ENCODE results near the gene KCP.

The KCP gene

DNA sequence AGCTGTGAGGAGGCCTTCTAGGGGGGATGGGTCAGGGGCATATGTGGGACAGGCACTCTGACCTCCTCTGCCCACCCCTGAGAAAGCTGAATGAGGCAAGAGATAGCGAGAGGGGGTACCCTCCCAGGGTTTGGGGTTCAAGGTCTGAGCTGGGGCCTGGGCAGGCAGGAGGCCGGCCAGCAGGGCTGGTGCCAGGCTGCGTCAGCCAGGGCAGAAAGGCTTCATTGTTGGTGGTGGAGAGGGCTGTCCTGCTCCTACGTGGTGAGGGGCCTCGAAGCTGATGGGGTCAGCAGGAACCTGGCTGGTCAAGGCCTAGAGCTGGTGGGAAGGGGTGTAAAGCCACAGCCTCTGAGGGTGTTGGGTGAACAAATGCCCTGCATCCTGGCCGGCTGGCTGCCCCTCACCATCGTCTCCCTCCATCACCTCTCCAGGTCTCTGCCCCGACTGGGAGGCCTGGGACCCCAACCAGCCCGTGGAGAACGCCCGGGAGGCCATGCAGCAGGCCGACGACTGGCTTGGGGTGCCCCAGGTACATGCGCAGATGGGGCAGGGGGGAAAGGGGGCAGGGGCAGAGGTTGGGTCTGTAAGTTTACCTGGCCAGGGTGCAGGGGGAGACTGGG lies 73.7 kb downstream of the KCP start:
- H3K4me1 Mint-ChIP-seq (ENCODE audit: low read depth) = no peaks in the 10 kb centered on the region
- no peaks in the 10 kb centered on the region for H3K36me3 Mint-ChIP-seq (ENCODE audit: low read depth)
- peaks cover 20% of the 10 kb centered on the region for H3K27me3 Mint-ChIP-seq (ENCODE audit: low read depth)
- H3K4me3 Mint-ChIP-seq = no peak overlapping the region
- H3K27ac Mint-ChIP-seq = no peak overlapping the region
- no peaks in the 10 kb centered on the region for H3K9me3 Mint-ChIP-seq

GRCh38 chr7:128835790-128836641 lies 74.5 kb downstream of the KCP start:
- Mint-ChIP-seq H3K27me3 (ENCODE audit: low read depth) (peaks cover 25% of the 10 kb centered on the region), H3K4me1 (ENCODE audit: low read depth) (peaks cover 1% of the 10 kb centered on the region), H3K36me3 (ENCODE audit: low read depth) (no peaks in the 10 kb centered on the region), H3K9me3 (no peaks in the 10 kb centered on the region), H3K4me3 (no peak overlapping the region), H3K27ac (no peak overlapping the region)

DNA sequence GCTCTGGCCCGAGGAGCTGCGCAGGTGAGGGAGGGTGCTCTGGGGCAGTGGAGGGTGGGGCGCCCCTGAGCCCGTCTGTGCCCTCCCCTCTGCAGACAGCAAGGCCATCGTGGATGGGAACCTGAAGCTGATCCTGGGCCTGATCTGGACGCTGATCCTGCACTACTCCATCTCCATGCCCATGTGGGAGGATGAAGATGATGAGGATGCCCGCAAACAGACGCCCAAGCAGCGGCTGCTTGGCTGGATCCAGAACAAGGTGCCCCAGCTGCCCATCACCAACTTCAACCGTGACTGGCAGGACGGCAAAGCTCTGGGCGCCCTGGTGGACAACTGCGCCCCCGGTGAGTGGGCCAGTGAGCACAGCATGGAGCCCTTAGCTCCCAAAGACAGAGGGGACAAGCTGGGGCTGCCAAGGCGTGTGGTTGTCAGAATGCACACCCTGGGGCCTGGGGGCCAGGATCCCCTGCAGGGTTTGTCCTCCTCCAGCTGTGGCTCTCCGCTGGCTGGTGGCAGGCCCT lies 75.2 kb downstream of the KCP start:
- Mint-ChIP-seq H3K4me3 (no peak overlapping the region), H3K36me3 (ENCODE audit: low read depth) (no peaks in the 10 kb centered on the region), H3K27me3 (ENCODE audit: low read depth) (peaks cover 31% of the 10 kb centered on the region), H3K4me1 (ENCODE audit: low read depth) (peaks cover 1% of the 10 kb centered on the region), H3K27ac (no peak overlapping the region), H3K9me3 (no peaks in the 10 kb centered on the region)

DNA sequence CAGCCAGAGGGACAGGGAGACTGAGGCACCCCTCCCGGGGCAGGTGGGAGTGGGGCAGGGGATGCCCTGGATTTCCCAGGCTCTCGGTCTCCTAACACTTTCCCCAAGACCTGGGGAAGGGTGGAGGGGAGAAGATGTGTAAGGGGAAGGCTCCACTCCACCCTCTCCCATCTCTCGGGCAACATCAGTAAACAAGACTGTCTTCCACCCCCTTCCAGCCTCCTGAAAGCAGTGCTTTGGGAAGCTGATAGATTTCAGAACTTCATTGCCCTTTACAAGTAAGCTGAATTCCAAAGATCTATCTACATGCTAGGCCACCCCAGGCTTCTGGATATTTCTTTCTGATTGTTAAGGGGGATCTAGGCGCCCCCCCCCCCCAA lies 76.6 kb downstream of the KCP start:
- Mint-ChIP-seq H3K27ac (no peak overlapping the region), H3K9me3 (no peaks in the 10 kb centered on the region), H3K27me3 (ENCODE audit: low read depth) (peaks cover 40% of the 10 kb centered on the region), H3K4me1 (ENCODE audit: low read depth) (peaks cover 1% of the 10 kb centered on the region), H3K36me3 (ENCODE audit: low read depth) (no peaks in the 10 kb centered on the region), H3K4me3 (no peak overlapping the region)

DNA sequence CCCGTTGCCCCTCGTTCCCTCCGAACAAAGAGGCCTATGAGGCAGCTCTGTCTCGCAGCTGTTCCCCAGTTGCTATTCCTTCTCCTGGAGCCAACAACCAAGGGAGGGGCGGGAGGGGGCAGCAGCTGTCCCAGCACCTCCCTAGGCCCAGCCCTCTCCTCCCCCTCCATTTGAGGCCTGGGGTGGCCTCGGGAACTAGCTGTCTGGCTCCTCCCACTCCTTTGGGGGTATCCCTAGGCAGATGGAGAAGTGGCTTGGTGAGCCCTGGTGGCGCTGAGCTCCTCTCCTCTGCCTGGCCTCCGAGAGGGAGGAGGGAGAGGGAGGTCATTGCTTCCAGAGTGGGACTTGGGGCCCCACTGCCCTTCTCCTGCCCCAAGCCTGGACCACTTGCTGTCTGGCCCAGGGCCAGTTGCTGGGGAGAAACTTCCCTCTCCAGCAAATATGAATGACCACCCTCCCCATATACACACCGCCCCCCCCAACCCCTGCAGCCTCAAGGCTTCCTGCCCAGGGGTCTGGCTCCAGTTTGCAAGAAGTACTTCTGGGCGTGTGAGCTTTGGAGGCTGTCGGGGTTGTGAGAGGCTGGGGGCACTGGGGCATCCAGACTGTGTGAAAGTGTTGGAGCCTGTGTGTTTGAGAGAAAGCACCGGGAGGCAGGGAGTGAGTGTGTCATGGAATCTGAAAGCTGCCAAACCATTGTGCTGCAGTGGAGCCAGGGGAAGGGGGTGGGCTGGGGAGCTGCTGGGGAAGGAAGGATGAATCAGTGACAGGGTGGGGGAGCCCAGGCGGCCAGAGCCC lies 77.2 kb downstream of the KCP start:
- Mint-ChIP-seq H3K4me1 (ENCODE audit: low read depth) (peaks cover 1% of the 10 kb centered on the region), H3K27ac (no peak overlapping the region), H3K9me3 (no peaks in the 10 kb centered on the region), H3K4me3 (no peak overlapping the region), H3K36me3 (ENCODE audit: low read depth) (no peaks in the 10 kb centered on the region), H3K27me3 (ENCODE audit: low read depth) (peaks cover 46% of the 10 kb centered on the region)

- peaks cover 51% of the 10 kb centered on the region for H3K27me3 Mint-ChIP-seq (ENCODE audit: low read depth)
- H3K4me1 Mint-ChIP-seq (ENCODE audit: low read depth) = peaks cover 1% of the 10 kb centered on the region
- no peak overlapping the region for H3K27ac Mint-ChIP-seq
- no peak overlapping the region for H3K4me3 Mint-ChIP-seq
- no peaks in the 10 kb centered on the region for H3K9me3 Mint-ChIP-seq
- no peaks in the 10 kb centered on the region for H3K36me3 Mint-ChIP-seq (ENCODE audit: low read depth)
These were observed 77.7 kb downstream of the KCP start for GRCh38 chr7:128832880-128833147.

DNA sequence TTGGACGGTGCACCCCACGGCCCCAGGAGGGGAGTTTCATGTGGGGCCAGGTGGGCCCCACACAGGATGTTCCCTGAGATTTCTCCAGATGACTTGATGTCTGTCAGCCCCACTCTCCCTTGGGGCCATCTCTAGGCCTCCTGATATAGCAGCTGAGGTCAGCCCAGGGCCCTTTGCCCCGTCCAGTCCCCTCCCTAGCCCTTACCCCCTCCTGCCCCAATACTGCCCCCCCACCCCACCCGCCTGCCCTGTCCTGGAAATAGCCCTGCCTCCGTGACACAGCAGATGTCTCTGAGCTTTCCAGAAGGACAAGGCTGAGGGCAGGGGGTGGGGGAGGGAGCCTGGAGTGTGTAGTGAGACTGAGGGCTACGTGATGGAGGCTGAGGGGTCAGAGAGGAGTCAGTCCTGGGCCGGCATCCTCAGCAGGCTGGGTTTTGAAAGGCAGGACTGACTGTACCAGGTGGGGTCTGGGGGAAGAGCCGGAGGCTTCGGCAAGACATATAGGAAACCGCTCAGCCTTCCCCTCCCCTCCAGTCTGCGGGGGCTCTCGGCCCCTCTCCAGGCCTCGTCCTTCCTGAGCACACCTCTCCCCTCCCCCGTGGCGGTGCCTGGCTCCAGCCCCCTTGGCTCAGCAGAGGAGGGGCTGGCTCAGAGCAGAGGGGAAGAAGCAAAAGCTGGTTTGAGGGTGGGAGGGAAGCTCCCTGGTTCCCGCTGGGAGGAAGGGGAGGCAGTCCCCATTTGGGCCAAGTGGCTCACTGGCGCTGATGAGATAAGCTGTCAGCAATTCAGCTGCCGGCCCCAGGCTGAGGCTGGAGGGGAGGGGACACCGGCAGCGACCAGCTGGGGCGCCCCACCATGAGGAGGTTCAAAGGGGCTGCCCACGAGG lies 78.3 kb downstream of the KCP start:
- Mint-ChIP-seq H3K9me3 (no peaks in the 10 kb centered on the region), H3K27me3 (ENCODE audit: low read depth) (peaks cover 52% of the 10 kb centered on the region), H3K4me1 (ENCODE audit: low read depth) (peaks cover 1% of the 10 kb centered on the region), H3K36me3 (ENCODE audit: low read depth) (no peaks in the 10 kb centered on the region), H3K27ac (no peak overlapping the region), H3K4me3 (no peak overlapping the region)

GRCh38 chr7:128831178-128831993 lies 79.1 kb downstream of the KCP start:
- Mint-ChIP-seq H3K4me1 (ENCODE audit: low read depth) (peaks cover 1% of the 10 kb centered on the region), H3K9me3 (no peaks in the 10 kb centered on the region), H3K4me3 (no peak overlapping the region)

GRCh38 chr7:128830231-128831177 lies 80.0 kb downstream of the KCP start, which contains the start of gene FLNC:
Gene FLNC (plus strand): TSS chr7:128830406. CDS start chr7:128830638, 232 bp downstream.
- H3K4me3 Mint-ChIP-seq = peak within 1 kb of the TSS; percentile 21
- no peak within 1 kb of the TSS for H3K27ac Mint-ChIP-seq
- peaks cover 1% of the 10 kb centered on the region for H3K4me1 Mint-ChIP-seq (ENCODE audit: low read depth)
- H3K36me3 Mint-ChIP-seq (ENCODE audit: low read depth) = no peaks in the 10 kb centered on the region
- H3K9me3 Mint-ChIP-seq = no peaks in the 10 kb centered on the region
- H3K27me3 Mint-ChIP-seq (ENCODE audit: low read depth) = peaks cover 58% of the 10 kb centered on the region

More at GRCh38 chr7:128831178-128831993, 79.1 kb downstream of the KCP start:
- H3K27ac Mint-ChIP-seq = no peak overlapping the region
- H3K27me3 Mint-ChIP-seq (ENCODE audit: low read depth) = peaks cover 58% of the 10 kb centered on the region
- H3K36me3 Mint-ChIP-seq (ENCODE audit: low read depth) = no peaks in the 10 kb centered on the region

GRCh38 chr7:128829391-128830166 lies 80.9 kb downstream of the KCP start:
- Mint-ChIP-seq H3K27ac (no peak overlapping the region), H3K27me3 (ENCODE audit: low read depth) (peaks cover 56% of the 10 kb centered on the region), H3K4me3 (no peak overlapping the region), H3K36me3 (ENCODE audit: low read depth) (no peaks in the 10 kb centered on the region), H3K9me3 (no peaks in the 10 kb centered on the region), H3K4me1 (ENCODE audit: low read depth) (peaks cover 1% of the 10 kb centered on the region)

DNA sequence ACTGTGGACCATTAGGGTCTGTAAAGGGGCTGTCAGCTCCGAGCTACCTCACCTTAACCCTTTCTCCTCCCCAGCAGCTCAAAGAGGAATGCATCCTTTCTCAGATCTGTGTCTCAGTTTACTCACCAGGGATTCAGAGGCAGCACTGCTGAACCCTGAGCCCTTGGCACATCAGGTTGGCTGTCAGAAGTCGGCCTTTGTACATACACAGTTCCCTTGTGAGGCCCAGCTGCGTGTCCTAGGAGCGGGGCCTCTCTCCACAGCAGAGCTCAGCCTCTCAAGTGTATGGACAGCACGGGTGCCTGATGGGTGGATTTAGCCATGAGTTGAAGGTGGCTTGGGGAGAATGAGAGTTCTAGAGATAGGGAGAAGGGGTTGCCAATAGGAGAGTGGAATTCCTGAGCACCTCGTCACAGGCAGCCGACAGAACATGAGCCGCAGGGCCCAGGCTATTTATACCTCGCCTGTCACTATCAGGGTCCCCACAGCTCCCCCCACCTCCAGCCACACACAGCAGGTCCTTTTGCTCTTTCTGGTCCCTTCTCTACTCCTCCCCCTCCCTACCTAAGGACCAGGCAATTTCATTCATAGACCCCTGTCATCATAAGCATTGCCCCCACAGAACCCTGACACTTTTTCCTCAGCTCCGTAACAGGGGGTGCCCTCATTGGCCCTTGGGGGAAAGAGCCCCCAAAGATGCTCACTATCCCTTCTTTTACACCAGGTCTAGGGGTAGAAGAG lies 82.4 kb downstream of the KCP start:
- peaks cover 1% of the 10 kb centered on the region for H3K4me1 Mint-ChIP-seq (ENCODE audit: low read depth)
- peaks cover 50% of the 10 kb centered on the region for H3K27me3 Mint-ChIP-seq (ENCODE audit: low read depth)
- no peaks in the 10 kb centered on the region for H3K36me3 Mint-ChIP-seq (ENCODE audit: low read depth)
- H3K27ac Mint-ChIP-seq = no peak overlapping the region
- H3K9me3 Mint-ChIP-seq = no peaks in the 10 kb centered on the region
- H3K4me3 Mint-ChIP-seq = no peak overlapping the region
